A204.1 (cell line): ENCODE measurements around the gene PHEX.
"Not testable (repeated sequence)": the region's sequence is repeated elsewhere in the genome, so short reads cannot be mapped to it uniquely, and the experiment has no call there.

Experiments
- FAIRE-seq: peaks from 2 replicates; lab custom pipeline; 2012; peaks lifted over from hg19 to GRCh38; lab: Jason Lieb, UNC

Gene PHEX

DNA sequence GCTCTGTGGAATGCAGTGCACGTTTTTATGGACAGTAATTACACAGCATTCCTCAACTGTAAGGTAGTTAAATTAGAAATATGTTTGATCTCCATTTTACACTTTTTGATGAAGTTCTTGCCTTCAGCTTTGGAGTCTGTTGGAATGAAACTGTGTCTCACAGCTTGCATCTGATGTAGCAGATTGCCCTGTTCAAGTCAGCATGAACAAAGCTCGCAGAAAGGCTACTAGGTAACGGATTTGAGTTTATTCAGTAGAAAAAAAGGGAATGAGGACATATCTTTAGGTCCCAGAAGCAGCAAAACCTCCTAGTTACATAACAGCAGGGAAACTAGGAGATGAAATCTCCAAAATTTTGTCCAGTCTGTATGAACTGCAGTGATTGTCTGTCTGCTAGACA lies 216.3 kb downstream of the PHEX start:
- no peak for FAIRE-seq

DNA sequence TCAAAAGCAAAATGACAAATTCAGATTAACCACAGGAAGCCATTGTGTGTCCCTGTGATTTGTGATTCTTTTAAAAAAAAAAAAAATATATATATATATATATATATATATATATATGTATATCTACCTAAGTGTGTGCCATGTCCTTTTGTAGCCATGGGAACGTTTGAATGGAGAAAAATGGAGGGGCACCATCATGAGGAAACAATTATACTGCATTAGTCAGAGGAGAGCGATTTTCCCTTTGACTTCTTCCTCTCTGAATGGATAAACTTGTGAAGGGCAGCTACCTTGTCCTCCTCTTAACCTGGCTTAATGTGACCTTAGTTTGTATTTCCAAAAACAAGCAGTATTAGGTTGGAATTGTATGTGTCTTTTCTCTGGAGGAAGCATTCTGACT lies 217.2 kb downstream of the PHEX start:
- no peak for FAIRE-seq

DNA sequence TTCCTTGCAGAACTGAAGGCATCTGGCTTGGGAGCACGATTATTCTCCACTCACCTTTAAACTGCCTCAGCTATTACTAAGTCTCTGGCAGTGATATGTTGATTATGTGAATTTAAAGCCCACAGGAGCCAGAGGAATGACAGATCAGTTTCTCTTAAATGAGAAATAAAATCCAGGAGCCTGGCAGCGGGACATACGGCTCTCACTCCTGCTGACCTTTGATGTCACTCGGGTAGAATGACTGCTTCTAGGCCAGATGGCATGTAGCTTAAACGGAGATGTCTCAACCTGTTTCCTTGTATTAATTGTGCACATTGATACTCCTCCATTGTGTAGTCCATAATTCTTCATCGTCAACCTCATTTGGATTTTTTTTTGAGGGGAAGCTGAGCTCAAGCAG lies 236.6 kb downstream of the PHEX start:
- FAIRE-seq = no peak

DNA sequence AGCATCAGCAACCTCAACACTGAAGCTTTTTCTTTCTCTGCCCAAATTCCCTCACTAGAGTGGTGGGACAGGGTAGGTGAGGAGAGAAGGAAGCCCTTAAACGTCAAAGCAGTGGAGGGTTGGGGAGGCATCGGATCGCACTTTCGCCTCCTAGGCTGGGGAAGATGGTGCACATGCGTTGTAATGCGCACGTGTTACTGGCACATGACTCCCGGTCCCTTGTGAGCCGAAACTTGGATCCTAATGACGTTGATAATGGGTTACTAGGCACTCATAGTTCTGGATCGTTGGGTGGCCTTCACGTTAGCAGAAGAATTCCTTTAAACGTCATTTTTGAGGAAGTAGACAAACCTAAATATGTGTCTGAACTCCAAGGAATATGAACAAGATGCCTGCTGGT lies 240.5 kb downstream of the PHEX start, which contains the start of gene CBLL2:
Gene CBLL2, plus strand, starts transcription at position 301 of the 400 bp plus-strand sequence. Its CDS starts 79 bp downstream, at position 380.
- no peak for FAIRE-seq

DNA sequence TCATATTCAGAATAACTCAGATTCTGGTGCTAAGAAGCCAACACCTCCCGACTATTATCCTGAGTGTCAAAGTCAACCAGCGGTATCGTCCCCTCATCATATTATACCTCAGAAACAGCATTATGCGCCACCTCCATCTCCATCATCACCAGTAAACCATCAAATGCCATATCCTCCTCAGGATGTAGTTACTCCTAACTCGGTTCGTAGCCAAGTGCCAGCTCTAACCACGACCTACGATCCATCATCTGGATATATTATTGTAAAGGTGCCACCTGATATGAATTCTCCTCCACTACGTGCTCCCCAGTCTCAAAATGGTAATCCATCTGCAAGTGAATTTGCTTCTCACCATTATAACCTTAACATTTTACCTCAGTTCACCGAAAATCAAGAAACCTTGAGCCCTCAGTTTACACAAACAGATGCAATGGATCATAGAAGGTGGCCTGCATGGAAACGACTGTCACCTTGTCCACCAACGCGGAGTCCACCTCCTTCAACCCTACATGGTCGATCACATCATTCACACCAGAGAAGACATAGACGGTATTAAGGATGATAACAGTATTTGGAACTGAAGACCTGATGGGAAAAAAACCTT lies 241.7 kb downstream of the PHEX start:
- no peak for FAIRE-seq

DNA sequence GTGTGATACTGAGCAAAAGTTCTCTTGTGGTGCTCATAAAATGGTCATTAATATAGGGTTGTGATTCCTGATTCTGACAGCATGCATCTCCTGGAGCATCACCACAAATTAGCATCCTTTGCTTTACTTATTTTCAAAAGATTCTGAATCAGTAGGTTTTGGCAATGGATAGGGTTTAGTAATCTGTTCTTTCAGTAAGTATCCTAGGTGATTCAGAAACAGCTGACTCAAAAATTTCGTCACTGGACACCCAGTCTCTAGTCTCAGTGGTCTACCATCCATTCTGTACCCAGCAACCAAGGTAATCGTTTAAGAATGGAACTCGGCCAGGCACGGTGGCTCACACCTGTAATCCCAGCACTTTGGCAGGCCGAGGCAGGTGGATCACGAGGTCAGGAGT lies 244.7 kb downstream of the PHEX start:
- no peak for FAIRE-seq

DNA sequence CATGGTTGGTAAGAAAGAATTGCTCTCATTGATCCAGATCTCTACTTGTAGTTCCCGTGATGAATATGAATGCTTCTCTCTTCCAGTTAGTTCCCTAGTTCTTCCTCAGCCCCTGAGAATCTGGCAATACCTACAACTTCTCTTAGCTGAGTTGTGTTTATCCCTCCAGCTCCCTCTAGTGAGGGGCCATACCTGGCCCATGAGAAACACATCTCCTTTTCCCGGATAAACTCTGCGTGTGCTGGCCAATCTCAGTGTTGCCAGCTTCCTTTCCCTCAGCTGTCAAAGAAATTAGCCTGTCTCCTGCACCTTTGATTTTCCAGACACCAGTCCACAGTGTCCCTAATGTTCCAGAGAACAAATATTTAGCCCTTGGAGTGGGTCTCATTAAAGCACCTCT lies 246.2 kb downstream of the PHEX start:
- no peak for FAIRE-seq

DNA sequence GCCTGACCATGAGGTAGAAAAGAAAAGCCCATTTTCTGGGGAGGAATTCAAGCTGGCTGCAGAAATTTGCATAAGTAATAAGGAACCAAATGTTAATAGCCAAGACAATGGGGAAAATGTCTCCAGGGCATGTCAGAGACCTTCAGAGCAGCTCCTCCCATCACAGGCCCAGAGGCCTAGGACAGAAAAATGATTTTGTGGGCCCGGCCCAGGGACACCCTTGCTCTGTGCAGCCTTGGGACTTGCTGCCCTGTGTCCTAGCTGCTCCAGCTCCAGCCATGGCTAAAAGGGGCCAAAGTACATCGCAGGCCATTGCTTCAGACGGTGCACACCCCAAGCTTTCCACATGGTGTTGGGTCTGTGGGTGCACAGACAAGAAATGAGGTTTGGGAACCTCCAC lies 257.1 kb downstream of the PHEX start:
- FAIRE-seq = not testable (repeated sequence)

DNA sequence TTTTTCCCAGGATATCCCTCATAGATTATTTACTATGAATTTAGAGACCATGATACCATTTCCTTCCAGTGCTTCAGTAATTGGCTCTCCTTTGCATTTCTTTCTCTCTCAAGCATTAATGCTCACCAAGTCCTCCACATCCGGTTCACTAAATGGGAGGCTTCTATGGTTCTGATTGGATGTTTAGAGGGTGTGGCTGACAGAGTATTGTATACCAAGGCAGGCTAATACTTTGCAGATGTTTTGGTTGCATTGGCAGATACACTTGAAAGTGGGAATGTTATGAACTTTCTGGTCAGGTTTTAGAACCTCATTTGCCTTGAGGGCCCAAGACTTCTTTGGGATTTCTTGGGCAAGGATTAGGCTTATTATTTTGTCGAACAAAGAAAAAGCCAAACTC lies 264.7 kb downstream of the PHEX start:
- FAIRE-seq = no peak

DNA sequence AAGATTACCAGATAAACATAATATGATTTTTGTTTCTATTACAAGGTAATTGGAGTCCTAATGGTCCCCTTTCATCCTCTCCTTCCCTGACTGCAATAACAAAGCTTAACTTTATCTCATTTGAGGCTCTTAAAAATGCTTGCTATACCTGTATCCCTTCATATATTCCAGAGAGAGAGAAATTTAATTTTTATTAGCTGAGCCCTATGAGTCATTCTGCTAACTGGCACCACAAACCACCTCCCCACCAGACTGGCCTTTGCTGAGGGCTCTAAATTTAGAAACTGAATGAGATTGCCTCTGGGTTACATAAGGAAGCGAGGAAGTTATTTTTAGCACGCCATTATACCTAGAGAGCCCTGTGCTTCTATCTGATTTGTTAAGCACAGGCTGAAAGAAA lies 268.0 kb downstream of the PHEX start:
- no peak for FAIRE-seq
